Medulla oblongata (tissue), 1 donor: ENCODE data around the gene KMT2E.
"Not testable (repeated sequence)": the region's sequence is repeated elsewhere in the genome, so short reads cannot be mapped to it uniquely, and the experiment has no call there.

ENCODE experiments used
- DNase-seq: peaks from one replicate; pipeline ENCODE4 v3.0.0-alpha.2; 2015; ENCODE audit errors: extremely low spot score

The KMT2E gene

DNA sequence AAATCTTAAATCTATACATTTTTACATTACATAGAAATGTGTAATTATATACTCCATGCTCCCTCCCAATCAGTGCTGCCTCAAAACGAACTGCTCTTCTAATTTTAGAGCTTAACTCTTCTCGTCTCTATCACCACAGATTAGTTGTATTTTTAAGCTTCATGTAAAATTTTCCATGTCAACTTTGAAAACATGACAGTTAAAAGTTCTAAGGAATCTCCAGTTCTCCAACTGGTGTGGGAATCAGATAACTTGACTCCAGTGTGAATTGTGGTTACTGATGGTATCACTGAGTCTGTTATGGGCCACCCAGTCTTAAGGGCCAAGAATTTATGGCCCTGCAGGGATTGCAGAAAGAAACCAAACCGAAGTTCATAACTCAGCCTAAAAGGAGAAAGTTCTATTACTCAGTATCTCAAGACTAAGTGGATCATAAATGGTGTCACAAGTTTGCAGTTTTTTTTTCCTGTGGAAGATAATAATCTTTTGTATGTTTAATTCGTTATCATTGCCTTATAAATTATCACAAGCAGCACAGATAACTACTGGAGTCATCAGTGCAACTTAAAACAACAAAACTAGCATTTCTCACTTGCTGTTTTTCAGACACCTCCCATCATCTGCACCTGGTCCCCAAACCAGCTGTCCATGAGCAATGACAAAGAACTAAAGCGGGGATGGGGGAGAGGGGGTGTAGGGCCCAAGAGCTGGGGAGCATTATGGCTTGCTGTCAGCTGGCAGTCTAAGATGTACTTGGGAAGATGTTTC is 31.5 kb upstream of the KMT2E start:
- DNase-seq: peak; percentile 36

DNA sequence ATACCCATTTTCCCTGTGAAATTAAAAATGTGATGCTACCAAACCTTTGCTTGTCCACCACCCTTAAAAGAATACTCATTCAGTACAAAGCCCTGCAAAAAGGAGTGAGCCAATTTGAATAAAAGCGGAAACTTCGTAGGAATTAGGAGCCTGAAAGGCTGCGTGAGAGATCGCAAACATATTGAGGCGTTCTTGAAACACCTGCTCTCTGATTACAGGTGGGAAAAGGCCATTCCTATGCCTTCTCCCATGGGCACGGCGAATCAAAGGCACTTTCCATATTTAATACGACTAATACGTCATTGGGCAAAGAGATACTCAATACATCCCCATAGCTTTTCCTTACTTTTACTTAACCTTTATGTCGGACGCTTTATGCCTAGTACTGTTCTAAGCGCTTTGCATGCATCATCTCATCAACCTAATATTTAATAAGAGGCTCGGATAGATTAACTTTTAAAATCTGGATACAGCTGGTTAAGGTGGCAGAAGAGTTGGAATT is 30.9 kb upstream of the KMT2E start:
- DNase-seq: no peak

DNA sequence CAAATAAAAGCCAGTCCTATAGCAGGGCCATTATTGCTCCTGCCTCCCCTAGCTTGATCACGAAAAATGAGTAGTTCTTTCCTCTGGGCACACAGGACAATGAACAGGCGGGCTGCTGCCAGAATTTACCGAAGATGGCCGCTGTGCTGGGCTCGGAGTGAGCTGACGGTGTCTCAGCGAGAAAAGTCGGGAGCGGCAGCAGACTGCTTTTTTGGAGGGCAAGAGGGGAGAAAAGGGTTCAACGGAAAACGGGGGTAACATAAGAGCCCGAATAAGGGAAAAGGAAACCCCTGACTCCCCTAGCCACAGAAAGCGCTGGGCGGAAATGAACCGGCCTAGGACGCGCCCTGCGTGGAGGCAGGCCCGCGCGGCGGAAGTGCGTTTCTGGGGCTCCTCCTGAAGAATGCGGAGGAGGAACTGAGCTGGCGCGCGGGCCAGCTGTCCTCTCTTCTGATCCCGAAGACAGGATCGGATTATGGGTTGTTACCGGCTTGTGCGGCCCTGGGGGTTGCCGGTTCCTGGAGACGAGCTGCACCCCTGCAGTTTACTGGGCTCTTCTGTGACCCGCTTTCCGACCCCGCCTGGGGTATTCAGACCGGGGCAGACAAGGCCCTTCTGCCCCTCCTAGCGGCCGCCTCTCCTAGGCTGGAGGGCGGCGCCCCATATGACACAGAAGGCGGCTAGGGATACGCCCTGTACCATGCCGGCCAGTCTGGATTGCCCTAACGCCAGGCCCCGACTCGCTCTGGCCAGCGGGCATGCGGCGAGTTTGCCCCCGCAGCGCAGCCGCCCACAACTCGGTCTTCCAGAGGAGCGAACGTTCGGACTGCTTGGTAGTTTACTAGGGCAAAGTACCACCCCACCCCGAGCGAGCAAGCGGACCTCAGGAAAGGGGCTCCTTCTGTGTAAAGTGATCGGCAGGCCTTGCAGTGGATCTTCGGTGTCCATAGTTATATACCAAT is 30.1 kb upstream of the KMT2E start:
- DNase-seq: peak; percentile 90

DNA sequence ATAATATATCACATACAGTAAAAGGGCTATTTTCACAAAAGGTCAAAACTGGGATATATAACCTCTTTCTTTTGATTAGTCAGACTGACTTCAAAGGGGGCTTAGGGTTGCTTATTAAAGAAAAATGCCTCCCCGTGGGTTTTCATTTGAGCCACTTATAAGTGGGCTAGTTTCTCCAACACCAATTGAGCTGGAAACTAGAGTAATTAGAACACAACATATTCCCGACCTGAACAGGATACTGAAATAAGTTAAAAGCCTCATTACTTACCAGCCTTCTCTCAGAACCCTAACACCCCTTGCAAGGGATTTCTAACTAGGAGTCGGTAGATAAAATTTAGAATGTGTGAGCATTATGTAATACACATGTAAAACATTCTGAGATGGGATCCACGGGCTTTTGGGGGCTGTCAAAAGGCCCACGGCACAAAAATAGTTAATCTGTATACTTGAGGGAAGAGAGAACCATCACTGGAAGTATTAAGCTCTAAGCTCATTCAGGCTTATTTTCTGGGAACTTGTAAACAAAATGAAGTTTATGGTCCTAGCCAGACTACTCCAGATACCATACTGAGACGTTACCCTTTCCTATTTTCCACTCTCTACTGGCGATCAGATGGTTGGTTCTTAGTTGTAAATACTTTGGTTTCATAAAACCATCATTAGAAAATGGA is 29.3 kb upstream of the KMT2E start:
- no peak for DNase-seq

DNA sequence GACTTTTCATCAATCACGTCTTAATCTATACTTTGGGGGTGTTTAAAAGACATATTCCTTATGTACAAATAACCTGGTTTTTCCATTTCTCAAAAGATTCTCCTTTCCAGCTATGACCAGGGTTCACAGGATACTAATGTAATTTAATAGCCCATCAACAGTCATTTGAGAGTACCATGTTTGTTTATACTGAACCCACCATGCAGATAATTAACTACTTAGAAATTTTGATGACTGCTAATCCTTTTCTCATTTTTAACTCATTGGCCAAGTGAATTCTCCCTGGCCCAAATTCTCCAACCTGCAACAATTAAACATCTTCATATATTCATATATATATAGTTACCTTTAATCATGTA is 28.8 kb upstream of the KMT2E start:
- DNase-seq: no peak

DNA sequence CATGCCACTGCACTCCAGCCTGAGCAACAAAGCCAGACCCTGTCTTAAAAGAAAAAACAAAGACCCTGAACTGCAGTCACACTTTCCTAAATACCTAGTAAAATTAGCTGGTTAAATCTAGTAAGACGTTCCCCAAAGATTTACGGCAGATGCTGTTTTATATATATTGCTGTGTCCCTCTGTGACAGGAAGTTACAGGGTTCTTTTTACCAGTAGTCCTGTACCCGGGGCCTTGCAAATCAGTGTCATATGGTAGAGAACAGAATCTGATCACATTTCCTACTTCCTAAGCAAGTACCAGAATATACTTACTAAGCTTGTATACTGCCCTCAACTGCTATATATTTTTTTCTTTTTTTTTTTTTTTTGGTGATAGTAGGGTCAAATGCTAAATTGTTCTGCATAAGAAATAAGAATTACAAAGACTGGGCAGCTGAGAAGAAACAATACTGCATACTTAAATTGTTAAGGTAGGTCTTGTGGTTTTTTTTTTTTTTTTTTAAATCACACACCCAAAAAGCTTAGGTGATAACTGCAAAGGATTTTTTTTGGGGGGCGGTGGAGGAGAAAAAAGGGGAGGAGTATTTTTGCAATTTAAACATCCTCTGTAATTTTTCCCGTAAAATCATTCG is 27.3 kb upstream of the KMT2E start:
- DNase-seq: no peak

DNA sequence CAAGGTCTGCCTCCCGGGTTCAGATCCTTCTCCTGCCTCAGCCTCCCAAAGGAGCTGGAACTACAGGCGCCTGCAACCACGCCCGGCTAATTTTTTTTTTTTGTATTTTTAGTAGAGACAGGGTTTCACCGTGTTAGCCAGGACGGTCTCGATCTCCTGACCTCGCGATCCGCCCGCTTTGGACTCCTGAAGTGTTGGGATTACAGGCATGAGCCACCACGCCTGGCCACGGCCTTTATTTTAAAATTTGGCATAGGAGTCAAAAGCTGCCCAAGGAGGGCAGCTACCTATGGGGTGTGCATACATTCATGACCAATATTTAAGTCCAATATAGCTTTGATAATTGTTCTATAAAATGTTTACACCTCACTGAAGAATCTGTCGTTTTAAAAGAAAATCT is 26.6 kb upstream of the KMT2E start:
- not testable (repeated sequence) for DNase-seq

DNA sequence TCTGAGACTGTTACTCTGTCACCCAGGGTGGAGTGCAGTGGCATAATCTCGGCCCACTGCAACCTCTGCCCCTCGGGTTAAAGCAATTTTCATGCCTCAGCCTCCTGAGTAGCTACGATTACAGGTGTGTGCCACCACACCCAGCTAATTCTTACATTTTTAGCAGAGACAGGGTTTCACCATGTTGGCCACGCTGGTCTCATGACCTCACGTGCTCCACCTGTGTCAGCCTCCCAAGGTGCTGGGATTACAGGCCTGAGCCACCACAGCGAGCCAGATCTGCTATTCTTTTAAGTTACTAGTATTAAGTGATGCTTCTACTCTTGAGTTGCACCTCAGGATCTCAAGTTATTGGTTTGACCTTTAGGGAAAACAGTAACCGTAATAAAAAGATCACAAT is 23.0 kb upstream of the KMT2E start:
- DNase-seq: no peak

DNA sequence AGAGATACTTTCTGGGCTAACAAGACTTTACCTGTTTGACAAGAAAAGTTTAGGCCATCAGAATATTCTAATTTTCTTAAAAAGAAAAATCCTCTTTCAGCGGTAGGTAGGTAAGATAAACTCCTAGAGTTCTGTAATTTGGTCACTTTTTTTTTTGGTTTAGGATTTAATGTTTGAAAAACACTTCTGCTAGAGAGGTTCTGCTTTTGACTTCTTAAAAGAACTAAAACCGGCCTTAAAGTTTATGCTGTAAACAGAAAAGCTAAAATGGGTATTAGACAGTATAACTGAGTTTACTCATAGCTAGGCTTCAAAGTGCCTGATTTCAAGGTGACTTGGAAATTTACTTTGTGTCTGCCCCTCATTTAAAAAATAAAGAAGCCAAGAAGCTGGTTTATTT is 21.7 kb upstream of the KMT2E start:
- DNase-seq: no peak

DNA sequence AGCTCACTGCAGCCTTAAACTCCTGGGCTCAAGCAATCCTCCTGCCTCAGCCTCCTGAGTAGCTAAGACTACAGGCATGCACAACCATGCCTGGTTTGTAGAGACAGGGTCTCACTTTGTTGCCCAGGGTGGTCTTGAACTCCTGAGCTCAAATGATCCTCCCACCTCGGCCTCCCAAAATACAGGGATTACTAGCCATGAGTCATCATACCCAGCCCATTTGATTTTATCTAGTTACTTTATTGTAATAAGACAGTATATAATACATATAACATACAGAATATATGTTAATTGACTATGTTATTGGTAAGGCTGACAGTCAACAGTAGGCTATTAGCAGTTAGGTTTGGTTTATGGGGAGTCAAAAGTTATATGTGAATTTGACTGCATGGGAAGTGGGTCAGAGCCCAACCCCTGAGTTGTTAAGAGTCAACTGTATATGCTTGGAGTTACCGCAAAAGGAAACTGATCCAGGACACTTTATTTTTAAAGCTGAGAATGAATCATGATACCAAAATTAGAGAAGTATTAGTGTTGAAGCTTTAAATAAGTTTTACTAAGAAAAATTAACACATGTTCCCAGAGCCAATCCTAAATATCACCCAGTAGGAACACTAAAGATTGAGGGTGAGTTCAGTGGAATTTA is 20.7 kb upstream of the KMT2E start:
- no peak for DNase-seq

DNA sequence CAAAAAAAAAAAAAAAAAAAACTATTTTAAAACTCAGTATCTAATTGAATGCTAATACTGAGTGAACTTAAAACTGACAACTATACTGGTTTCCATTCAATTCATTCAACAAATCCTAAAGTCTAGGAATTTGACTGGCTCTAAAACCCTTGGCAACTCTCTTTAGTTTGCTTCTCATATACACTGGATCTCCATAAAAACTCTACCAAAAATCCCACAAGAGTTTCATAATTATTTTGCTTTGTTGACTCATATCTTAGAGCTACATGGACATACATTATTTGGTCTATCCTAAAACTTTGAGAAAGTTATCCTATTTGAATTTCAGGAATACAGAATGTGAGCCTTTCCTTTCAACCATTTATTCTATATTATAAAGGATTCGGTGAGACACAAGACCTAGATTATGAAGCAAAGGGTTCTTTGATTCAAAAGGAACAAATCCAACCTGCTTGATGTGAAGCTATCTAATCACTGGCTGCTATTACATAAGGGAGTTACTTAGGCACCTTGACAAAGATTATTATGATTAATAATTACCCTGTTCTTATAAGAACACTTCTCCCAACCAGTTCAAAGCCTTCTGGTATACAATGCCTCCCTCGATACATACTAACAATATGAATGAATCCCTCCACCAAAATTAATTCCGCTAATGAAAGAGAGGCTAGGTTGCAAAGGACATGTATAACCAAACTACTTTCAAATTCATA is 15.8 kb upstream of the KMT2E start:
- no peak for DNase-seq

DNA sequence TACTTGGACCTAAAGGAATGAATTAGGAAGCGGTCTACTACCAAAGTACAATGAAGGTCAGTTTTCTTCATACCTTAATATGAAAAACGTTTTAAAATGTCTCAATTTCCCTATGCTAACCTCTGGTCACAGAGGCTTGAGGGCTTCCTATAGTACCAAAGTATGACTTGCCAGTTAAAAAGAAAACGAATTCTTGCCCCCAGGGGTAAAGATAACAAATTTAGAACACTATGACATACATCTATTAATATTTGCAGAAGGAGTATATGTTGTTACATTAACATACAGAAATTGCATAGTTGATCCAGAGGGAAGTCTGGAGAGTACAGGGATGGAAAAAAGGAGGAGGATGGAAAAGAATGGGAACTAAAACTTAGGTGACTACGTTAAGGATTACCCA is 13.8 kb upstream of the KMT2E start:
- DNase-seq: no peak

DNA sequence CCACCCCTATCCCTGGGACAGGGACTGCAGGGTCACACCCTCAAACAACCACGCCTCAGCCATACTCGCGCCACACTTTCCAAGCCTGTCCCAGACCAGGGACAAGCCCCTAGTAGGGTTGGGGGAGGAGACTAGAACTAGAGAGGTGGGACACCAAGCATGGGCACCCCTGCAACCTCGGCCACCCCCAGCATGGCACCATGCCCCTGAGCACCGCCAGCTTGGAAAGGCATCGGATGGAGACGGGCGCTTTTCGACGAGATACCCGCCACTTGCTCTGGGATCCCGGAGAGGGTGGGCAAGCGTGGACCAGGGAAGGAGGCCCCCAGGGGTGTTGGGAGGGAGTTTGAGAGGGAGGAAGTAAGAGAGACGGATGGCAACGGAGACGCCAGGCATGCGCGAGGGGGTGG is 13.1 kb upstream of the KMT2E start:
- no peak for DNase-seq

DNA sequence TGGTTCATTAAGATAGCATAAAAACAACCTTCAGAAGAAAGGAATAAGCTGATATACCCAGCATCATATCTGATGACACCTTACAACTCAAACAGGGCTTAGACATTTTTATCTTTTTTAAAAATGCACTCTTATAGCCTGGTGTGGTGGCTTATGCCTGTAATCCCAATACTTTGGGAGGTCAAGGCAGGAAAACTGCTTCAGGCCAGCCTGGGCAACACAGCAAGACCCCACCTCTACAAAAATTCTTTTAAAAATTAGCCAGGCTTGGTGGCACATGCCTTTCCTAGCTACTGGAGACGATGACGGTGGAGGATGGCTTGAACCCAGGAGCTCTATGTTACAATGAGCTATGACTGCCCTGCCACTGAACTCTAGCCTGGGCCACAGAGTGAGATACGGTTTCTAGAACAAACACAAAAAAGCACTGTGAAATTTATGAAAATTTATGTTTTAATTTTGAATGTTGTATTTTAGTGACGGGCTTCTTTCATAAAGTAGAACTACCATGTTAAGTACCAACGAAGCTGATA is 12.3 kb upstream of the KMT2E start:
- DNase-seq: no peak

DNA sequence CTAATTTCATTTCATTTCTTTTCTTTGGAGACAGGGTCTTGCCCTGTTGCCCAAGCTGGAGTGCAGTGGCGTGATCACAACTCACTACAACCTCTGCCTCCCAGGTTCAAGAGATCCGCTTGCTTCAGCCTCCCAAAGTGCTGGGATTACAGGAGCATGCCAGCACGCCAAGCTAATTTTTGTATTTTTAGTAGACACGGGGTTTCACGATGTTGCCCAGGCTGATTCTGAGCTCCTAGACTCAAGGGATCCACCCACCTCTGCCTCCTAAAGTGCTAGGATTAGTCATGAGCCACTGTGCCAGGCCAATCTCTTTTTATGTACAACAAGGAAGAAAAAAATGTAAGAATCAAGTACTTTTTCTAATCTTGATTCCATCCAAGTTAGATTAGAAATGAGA is 10.7 kb upstream of the KMT2E start:
- DNase-seq: no peak

DNA sequence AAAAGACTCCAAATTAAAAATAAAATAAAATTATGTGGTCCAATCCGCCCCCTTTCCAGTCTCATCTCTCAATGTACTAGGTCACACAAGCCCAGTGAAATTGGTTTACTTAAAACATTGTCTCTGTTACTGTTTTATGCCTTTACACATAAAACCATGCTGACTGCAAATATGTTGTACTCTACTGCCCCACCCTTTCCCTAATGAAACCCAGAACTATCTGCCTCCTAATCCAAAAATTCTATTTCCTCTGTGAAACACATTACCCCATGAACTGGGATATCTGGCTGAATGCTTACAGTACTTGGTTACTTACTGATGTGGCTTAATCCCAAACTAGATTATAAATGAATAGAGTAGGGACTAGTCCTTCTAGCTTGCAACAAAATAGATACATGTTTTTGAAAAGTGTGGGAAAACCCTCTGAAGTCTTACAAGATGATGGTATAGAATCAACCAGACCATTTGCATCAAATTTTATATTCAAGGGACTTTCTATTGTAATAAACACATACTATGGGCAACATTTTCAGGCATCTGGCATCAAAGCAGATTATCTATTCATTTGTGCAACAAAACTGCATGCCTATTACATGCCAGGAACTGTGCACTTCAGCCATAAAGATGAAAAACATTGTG is 10.0 kb upstream of the KMT2E start:
- no peak for DNase-seq

DNA sequence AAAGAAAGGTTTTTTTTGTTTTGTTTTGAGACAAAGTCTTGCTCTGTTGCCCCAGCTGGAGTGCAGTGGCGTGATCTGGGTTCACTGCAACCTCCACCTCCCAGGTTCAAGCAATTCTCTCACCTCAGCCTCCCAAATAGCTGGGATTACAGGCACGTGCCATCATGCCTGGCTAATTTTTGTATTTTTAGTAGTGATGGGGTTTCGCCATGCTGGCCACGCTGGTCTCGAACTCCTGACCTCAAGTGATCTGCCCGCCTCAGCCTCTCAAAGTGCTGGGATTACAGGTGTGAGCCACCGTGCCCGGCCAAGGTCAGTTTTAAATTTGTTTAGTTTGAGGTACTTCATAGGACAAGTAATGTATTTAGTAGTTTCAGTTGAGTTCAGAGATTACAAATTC is 9.0 kb upstream of the KMT2E start:
- not testable (repeated sequence) for DNase-seq

DNA sequence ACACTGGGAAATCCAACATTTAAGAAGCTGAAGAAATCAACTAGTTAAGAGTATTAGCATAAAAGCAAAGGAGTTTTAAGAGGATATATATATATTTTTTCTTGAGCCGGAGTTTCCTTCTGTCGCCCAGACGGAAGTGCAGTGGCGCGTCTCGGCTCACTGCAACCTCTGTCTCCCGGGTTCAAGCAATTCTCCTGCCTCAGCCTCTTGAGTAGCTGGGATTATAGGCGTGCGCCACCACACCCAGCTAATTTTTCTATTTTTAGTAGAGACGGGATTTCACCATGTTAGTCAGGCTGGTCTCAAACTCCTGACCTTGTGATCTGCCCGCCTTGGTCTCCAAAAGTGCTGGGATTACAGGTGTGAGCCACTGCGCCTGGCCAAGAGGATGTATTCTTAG is 8.5 kb upstream of the KMT2E start:
- DNase-seq: not testable (repeated sequence)

DNA sequence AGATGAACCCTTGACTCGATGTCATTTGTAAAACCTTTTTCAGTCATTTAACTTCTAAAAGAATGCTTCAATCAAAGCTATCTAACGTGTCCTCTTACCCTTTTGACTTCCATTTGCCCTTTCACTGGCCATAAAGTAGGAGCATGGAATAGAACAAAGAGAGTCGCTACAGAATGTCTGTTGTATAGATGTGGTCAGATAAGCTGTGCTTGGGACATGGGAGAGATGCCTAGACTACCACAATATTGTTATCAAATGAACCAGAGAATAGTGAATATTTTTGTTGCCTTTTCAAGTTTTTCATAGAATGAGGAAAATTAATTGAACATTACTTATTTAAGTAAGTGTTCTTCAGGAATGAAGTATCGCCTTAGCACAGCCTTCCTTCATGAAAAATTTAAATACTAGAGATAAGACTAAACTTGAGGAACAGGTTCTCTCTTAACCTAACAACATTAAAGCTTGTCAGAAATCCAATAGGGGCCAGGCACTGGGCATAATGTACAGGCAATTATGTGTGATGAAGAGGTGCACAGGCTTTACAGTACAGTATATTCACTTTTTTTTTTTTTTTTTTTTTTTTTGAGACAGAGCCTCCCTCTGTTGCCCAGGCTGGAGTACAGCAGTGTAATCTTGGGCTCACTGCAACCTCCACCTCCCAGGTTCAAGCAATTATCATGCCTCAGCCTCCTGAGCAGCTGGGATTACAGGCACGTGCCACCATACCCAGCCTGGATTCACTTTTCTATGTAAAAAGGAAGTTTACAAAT is 7.5 kb upstream of the KMT2E start:
- DNase-seq: no peak
